Upper lobe of right lung (tissue), 1 donor: ENCODE results near the gene LCMT1. TPM values are rescaled to one million over a fixed set of nuclear protein-coding genes. Genes with fewer than 3 reads are reported as not detected.

ENCODE experiments used
- ATAC-seq: fragments of 200-7000 bp; cut with Tn5 transposase; one replicate; pipeline ENCODE4 v1.9.1; 2020; ENCODE audit warnings: mild to moderate bottlenecking, moderate library complexity
- DNase-seq: peaks from one replicate; pipeline ENCODE4 v3.0.0-alpha.2; 2020
- H3K27ac ChIP-seq: fragments of 200-600 bp; one replicate; pipeline ENCODE4 v1.8.0; 2022
- H3K27me3 ChIP-seq: fragments of 200-600 bp; one replicate; pipeline ENCODE4 v1.8.0; 2022; ENCODE audit warnings: mild to moderate bottlenecking
- H3K36me3 ChIP-seq: fragments of 200-600 bp; one replicate; pipeline ENCODE4 v1.8.0; 2022
- H3K4me1 ChIP-seq: fragments of 200-600 bp; one replicate; pipeline ENCODE4 v1.8.0; 2022
- H3K4me3 ChIP-seq: fragments of 200-600 bp; one replicate; pipeline ENCODE4 v1.8.0; 2022; ENCODE audit warnings: mild to moderate bottlenecking
- H3K9me3 ChIP-seq: fragments of 200-600 bp; one replicate; pipeline ENCODE4 v1.8.0; 2022
- intact Hi-C: fragments of 100-400 bp; cut with DNase I; formaldehyde crosslinking; loops from one replicate; pipeline ENCODE4 v1.11.0; 2022
- total RNA-seq: library from RNA; stranded (reverse); fragmentation: NEBNext Ultra II Directional; extraction: Animal tissue kit (Norgen Biotek cat#: 25700); gene quantifications from one replicate; pipeline ENCODE4 v1.2.1, GENCODE V29; 2021
- TF ChIP-seq, protein P1 (sequence below): fragments of 200-600 bp; IDR thresholded peaks from one replicate; pipeline ENCODE4 v1.8.0; 2022; ENCODE audit warnings: antibody characterized with exemption
- donor health status: DM: no; HTN: yes; CAD: no; lungs with severe emphysema.

LCMT1 gene
- total RNA-seq, 1 donor from 2014 or later, result 31.7 TPM

DNA sequence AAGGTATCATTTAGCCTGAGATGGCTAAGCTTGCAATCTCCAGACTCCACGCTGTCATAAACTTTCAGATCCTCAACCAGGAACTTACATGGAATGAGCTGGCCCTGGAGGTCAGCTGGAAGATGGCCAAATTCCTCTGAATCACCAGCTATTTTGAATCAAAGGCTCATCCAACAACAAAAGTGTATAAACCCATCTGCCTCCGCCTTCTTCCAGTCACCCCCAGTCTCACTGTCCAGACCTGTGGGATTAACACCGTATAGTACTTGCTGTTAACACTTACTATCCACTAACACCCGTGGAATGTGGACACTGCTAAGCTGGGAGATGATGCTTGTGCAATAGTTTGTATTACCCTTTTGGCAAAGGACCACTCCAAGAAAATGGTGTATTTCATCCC is 1.9 kb upstream of the LCMT1 start:
- no peak overlapping the region for H3K4me3 ChIP-seq
- H3K27ac ChIP-seq, result no peak overlapping the region
- intact Hi-C loops, result no loop called here
- peaks cover 27% of the 10 kb centered on the region for H3K4me1 ChIP-seq
- H3K36me3 ChIP-seq, result no peaks in the 10 kb centered on the region
- H3K9me3 ChIP-seq, result no peaks in the 10 kb centered on the region
- no peaks in the 10 kb centered on the region for H3K27me3 ChIP-seq
- TF ChIP-seq, protein P1, sequence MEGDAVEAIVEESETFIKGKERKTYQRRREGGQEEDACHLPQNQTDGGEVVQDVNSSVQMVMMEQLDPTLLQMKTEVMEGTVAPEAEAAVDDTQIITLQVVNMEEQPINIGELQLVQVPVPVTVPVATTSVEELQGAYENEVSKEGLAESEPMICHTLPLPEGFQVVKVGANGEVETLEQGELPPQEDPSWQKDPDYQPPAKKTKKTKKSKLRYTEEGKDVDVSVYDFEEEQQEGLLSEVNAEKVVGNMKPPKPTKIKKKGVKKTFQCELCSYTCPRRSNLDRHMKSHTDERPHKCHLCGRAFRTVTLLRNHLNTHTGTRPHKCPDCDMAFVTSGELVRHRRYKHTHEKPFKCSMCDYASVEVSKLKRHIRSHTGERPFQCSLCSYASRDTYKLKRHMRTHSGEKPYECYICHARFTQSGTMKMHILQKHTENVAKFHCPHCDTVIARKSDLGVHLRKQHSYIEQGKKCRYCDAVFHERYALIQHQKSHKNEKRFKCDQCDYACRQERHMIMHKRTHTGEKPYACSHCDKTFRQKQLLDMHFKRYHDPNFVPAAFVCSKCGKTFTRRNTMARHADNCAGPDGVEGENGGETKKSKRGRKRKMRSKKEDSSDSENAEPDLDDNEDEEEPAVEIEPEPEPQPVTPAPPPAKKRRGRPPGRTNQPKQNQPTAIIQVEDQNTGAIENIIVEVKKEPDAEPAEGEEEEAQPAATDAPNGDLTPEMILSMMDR, result no peak
- no peak for ATAC-seq
- no peak for DNase-seq

DNA sequence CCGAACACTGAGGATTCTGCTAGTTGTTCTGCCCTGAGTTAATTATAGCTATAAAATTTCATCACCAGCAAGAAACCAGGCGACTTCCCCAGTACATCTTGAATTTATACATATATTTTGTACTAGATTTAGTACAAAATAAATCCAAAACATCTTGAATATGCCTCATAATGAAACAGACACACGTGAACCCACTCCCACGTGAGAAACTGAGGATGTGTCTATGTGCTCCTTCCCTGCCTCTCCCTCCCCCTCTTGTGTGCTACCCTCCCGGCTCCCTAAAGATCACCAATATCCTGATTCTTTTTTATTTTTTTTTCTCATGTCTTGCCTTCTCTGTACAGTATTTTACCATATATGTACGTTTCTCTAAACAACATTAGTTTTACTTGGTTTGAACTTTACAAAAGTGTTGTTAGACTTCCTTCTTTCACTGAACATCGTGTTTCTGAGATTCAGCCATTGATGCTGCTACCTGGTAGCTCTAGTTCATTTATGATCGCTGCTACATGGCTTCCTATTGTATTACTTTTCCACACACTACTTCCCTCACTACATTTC is 1.1 kb upstream of the LCMT1 start:
- intact Hi-C loops, result no loop called here
- peak overlapping the region; percentile 80 for H3K27ac ChIP-seq
- H3K36me3 ChIP-seq, result no peaks in the 10 kb centered on the region
- no peak for DNase-seq
- H3K27me3 ChIP-seq, result no peaks in the 10 kb centered on the region
- peaks cover 27% of the 10 kb centered on the region for H3K4me1 ChIP-seq
- no peak for ATAC-seq
- no peaks in the 10 kb centered on the region for H3K9me3 ChIP-seq
- peak overlapping the region; percentile 98 for H3K4me3 ChIP-seq
- TF ChIP-seq, protein P1, result no peak

DNA sequence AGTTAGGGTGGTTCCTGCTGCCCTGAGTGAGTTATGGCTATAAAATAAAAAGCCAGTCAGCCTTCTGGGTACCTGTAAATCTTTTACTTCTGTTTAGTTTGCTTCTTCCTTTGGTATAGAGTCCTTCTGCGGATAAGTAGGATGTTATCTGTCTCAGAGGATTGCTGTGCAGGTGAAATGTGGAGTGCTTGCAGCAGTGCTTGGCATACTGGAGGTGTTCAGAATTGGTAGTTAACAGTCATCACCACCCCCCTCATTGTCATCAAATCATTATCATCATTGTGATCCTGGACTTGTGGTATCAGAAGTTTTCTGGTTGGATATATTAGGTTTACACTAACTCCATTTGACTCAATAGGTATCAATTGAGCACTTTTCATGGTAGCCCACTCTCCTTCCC is 2.6 kb downstream of the LCMT1 start:
- no peaks in the 10 kb centered on the region for H3K9me3 ChIP-seq
- TF ChIP-seq, protein P1, result no peak
- no peaks in the 10 kb centered on the region for H3K27me3 ChIP-seq
- H3K4me3 ChIP-seq, result no peak overlapping the region
- H3K36me3 ChIP-seq, result no peaks in the 10 kb centered on the region
- H3K27ac ChIP-seq, result no peak overlapping the region
- intact Hi-C loops, result no loop called here
- DNase-seq (no peak), ATAC-seq (no peak)
- H3K4me1 ChIP-seq, result peaks cover 21% of the 10 kb centered on the region

DNA sequence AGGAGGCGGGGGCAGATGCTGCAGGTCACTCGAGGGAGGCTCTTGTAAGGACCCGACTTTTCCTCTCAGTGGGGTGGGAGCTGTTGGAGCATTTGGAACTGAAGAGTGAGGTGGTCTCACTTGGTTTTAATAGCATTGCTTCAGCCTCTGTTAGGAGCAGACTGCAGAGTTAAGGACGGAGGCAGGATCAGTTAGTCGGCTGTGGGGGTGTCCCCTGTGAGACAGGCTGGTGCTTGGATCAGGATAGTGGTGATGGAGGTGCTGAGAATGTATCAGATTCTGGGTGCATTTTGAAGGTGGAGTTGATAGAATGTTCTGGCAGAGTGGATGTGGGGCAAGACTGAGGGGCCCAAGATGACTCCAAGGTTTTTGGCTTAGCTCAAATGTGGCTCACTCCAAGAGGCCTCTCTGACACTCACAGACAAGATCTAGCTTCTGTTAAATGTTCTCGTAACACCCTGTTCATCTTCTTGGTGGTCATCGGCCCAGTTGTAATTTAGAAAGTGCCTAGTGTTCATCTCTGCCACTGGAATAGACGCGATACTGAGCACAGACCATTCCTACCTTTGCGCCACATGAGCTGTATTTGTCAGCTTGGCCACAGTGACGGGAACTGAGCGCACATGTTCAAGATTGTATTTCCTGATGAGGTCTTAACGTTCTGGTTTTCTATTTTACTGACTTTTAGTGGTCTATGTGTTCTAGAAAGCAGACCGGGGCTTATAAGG is 7.5 kb downstream of the LCMT1 start:
- no peak overlapping the region for H3K4me3 ChIP-seq
- DNase-seq, result no peak
- TF ChIP-seq, protein P1, result no peak
- ATAC-seq, result no peak
- intact Hi-C loops, result no loop called here
- H3K27ac ChIP-seq, result no peak overlapping the region
- H3K27me3 ChIP-seq, result no peaks in the 10 kb centered on the region
- no peaks in the 10 kb centered on the region for H3K36me3 ChIP-seq
- peaks cover 3% of the 10 kb centered on the region for H3K4me1 ChIP-seq
- H3K9me3 ChIP-seq, result no peaks in the 10 kb centered on the region

DNA sequence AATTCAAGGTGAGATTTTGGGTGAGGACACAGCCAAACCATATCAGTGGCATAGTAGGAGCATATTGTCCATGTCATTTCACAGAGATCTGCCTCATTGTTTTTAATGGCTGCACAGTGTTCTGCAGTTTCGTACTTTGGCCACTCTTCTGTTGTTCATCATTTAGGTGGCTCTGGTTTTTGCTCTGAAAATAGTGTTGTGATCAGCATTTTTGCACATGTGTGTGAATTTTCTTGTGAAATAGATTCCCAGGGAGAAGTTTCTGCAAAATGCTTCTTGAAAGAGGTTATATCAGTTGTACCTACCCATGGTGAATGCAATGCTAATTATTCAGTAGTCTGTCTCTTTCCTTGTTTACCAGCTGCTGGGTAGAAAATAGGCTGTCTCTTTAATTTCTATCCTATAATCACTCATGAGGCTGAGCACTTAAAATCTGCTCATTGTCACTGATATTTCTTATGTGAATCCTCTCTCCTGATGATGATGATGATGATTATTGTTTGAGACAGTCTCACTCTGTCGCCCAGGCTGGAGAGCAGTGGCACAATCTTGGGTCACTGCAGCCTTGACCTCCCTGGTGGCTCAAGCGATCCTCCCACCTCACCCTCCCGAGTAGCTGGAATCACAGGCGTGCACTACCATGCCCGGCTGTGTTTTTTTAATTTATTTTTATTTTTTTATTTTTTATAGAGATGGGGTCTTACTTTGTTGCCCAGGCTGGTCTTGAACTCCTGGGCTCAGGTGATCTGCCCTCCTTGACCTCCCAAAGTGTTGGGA is 10.5 kb downstream of the LCMT1 start:
- H3K27ac ChIP-seq, result no peak overlapping the region
- ATAC-seq (no peak), DNase-seq (no peak)
- intact Hi-C loops, result no loop called here
- H3K9me3 ChIP-seq, result no peaks in the 10 kb centered on the region
- H3K4me3 ChIP-seq, result no peak overlapping the region
- peaks cover 3% of the 10 kb centered on the region for H3K4me1 ChIP-seq
- H3K36me3 ChIP-seq, result peaks cover 7% of the 10 kb centered on the region
- TF ChIP-seq, protein P1, result no peak
- no peaks in the 10 kb centered on the region for H3K27me3 ChIP-seq
